Keratinocyte (primary cell): ENCODE data around the gene UNC13C. TPM values are rescaled to one million over a fixed set of nuclear protein-coding genes. Genes with fewer than 3 reads are reported as not detected.

Source experiments
- DNase-seq: peaks from one replicate; pipeline ENCODE4 v3.0.0-alpha.2; 2011; ENCODE audit warnings: low read depth, missing footprints, low spot score
- FAIRE-seq: peaks from 2 replicates; lab custom pipeline; 2011; peaks lifted over from hg19 to GRCh38; lab: Jason Lieb, UNC
- H2AFZ ChIP-seq: 2 replicates; pipeline ENCODE4 v1.6.0; 2012; ENCODE audit warnings: low read length, control low read depth, inconsistent platforms; ENCODE audit not compliant: control insufficient read depth
- H3K27ac ChIP-seq: 2 replicates; pipeline ENCODE4 v1.5.1; 2011; ENCODE audit warnings: low read length; ENCODE audit not compliant: control insufficient read depth, insufficient read depth
- H3K27me3 ChIP-seq: 3 replicates; pipeline ENCODE4 v1.6.0; 2011; ENCODE audit warnings: low read length; ENCODE audit not compliant: control insufficient read depth, insufficient read depth; ENCODE audit errors: extremely low read depth
- H3K36me3 ChIP-seq, 2 experiments: 2 replicates in 1 of 2; 3 replicates in 1 of 2; pipeline ENCODE4 v1.5.1; 2011; ENCODE audit warnings: low read length in 2 of 2, mild to moderate bottlenecking in 1 of 2; ENCODE audit not compliant: control insufficient read depth in 2 of 2, insufficient read depth in 2 of 2; ENCODE audit errors: extremely low read depth in 1 of 2
- H3K4me1 ChIP-seq: 3 replicates; pipeline ENCODE4 v1.5.1; 2011; ENCODE audit warnings: low read length; ENCODE audit not compliant: control insufficient read depth, insufficient read depth; ENCODE audit errors: extremely low read depth
- H3K4me2 ChIP-seq: 3 replicates; pipeline ENCODE4 v1.6.0; 2011; ENCODE audit warnings: low read depth, low read length; ENCODE audit not compliant: control insufficient read depth, insufficient read depth; ENCODE audit errors: extremely low read depth
- H3K4me3 ChIP-seq, 3 experiments: fragments of 200-600 bp in 1 of 3; sonication (generic) in 1 of 3; 2 replicates in 2 of 3; 3 replicates in 1 of 3; pipeline ENCODE4 v1.5.1; 2011 to 2016; ENCODE audit warnings: low read length in 3 of 3, mild to moderate bottlenecking in 3 of 3, control low read depth in 2 of 3, inconsistent platforms in 1 of 3, low read depth in 1 of 3, mixed read lengths in 1 of 3, mixed run types in 1 of 3, moderate library complexity in 1 of 3; ENCODE audit not compliant: control insufficient read depth in 2 of 3, insufficient read depth in 2 of 3; ENCODE audit errors: extremely low read depth in 1 of 3
- H3K79me2 ChIP-seq: 2 replicates; pipeline ENCODE4 v1.6.0; 2012; ENCODE audit warnings: low read length; ENCODE audit not compliant: control insufficient read depth, insufficient read depth
- H3K9ac ChIP-seq: 3 replicates; pipeline ENCODE4 v1.6.0; 2011; ENCODE audit warnings: low read length; ENCODE audit not compliant: control insufficient read depth, insufficient read depth; ENCODE audit errors: extremely low read depth
- H3K9me1 ChIP-seq: 3 replicates; pipeline ENCODE4 v1.6.0; 2011; ENCODE audit warnings: low read length; ENCODE audit not compliant: control insufficient read depth, insufficient read depth; ENCODE audit errors: extremely low read depth
- H3K9me3 ChIP-seq: 2 replicates; pipeline ENCODE4 v1.5.1; 2012; ENCODE audit warnings: low read depth, low read length; ENCODE audit not compliant: control insufficient read depth
- H4K20me1 ChIP-seq: 3 replicates; pipeline ENCODE4 v1.6.0; 2011; ENCODE audit warnings: low read length; ENCODE audit not compliant: control insufficient read depth, insufficient read depth; ENCODE audit errors: extremely low read depth
- CTCF ChIP-seq, 3 experiments: IDR thresholded peaks in 1 of 3; conservative IDR thresholded peaks in 1 of 3; optimal IDR thresholded peaks in 1 of 3; 2 replicates in 2 of 3; 3 replicates in 1 of 3; pipeline versions ENCODE3 to v1.5.1; 2011; ENCODE audit warnings: low read length in 3 of 3, mild to moderate bottlenecking in 3 of 3, moderate library complexity in 2 of 3, control low read depth in 1 of 3, inconsistent platforms in 1 of 3; ENCODE audit not compliant: insufficient read depth in 2 of 3; ENCODE audit errors: extremely low read depth in 1 of 3
- EZH2 ChIP-seq: IDR thresholded peaks from one replicate; pipeline ENCODE4 v1.6.1; 2012; ENCODE audit warnings: inconsistent platforms, mild to moderate bottlenecking, low read length, moderate library complexity
- dilution Hi-C: fragments of 300-500 bp; cut with MboI; formaldehyde crosslinking; loops from one replicate; pipeline ENCODE4 v1.7.0; 2020; ENCODE audit warnings: low sequenced_read_pairs; ENCODE audit not compliant: extremely low pct_ligation_motif_present
- polyA plus RNA-seq, 5 experiments: library from polyadenylated mRNA; depleted of rRNA in 3 of 5; stranded (reverse) in 3 of 5; stranded (forward) in 1 of 5; unstranded in 1 of 5; fragments of >200 nt; gene quantifications; 1 replicate in 1 of 5; 2 replicates in 3 of 5; 3 replicates in 1 of 5; pipeline versions ENCODE4 v1.2.1 to v1.2.3, GENCODE V29; 2011 to 2012; ENCODE audit warnings: missing spikeins in 2 of 5, low read depth in 1 of 5, low replicate concordance in 1 of 5

UNC13C gene
- polyA plus RNA-seq, 1 donor (not counting 4 experiments of a cell fraction or from before 2014, with no cell fraction given), result not detected

- H3K36me3 ChIP-seq, result no peaks in the 10 kb centered on the region
- H3K4me2 ChIP-seq, result no peak overlapping the region
- H3K4me1 ChIP-seq, result no peaks in the 10 kb centered on the region
- H2AFZ ChIP-seq, result no peak overlapping the region
- TF ChIP-seq CTCF (optimal IDR thresholded peaks at IDR 0.05 in 1 of 3, IDR thresholded peaks at IDR 0.05 in 1 of 3, conservative IDR thresholded peaks at IDR 0.05 in 1 of 3; ENCODE audit: extremely low read depth in 1 of 3, insufficient read depth in 2 of 3, low read length in 3 of 3) (no peak), EZH2 (no peak)
- FAIRE-seq (no peak), DNase-seq (no peak)
- no peaks in the 10 kb centered on the region for H3K27me3 ChIP-seq
- H3K9ac ChIP-seq, result no peak overlapping the region
- H3K79me2 ChIP-seq, result no peaks in the 10 kb centered on the region
- no peaks in the 10 kb centered on the region for H3K9me3 ChIP-seq
- dilution Hi-C loops, result no loop called here
- H3K9me1 ChIP-seq, result no peaks in the 10 kb centered on the region
- no peak overlapping the region for H3K4me3 ChIP-seq
- H4K20me1 ChIP-seq, result no peaks in the 10 kb centered on the region
- H3K27ac ChIP-seq, result no peak overlapping the region
Measured at GRCh38 chr15:54520616-54521015, 542.4 kb downstream of the UNC13C start.

- Histone ChIP-seq H3K9ac (no peak overlapping the region), H3K9me3 (no peaks in the 10 kb centered on the region), H3K4me2 (no peak overlapping the region), H3K4me1 (no peaks in the 10 kb centered on the region), H4K20me1 (no peaks in the 10 kb centered on the region), H3K36me3 (no peaks in the 10 kb centered on the region), H3K79me2 (no peaks in the 10 kb centered on the region), H3K4me3 (no peak overlapping the region), H2AFZ (no peak overlapping the region), H3K27me3 (no peaks in the 10 kb centered on the region), H3K9me1 (no peaks in the 10 kb centered on the region), H3K27ac (no peak overlapping the region)
- FAIRE-seq (no peak), DNase-seq (no peak)
- dilution Hi-C loops, result no loop called here
- TF ChIP-seq EZH2 (no peak), CTCF (optimal IDR thresholded peaks at IDR 0.05 in 1 of 3, IDR thresholded peaks at IDR 0.05 in 1 of 3, conservative IDR thresholded peaks at IDR 0.05 in 1 of 3; ENCODE audit: extremely low read depth in 1 of 3, insufficient read depth in 2 of 3, low read length in 3 of 3) (no peak)
Measured at GRCh38 chr15:54521206-54521605, 543.0 kb downstream of the UNC13C start.
